Measurements from ENCODE around the gene ACOT7. TPM values are rescaled to one million over a fixed set of nuclear protein-coding genes. Genes with fewer than 3 reads are reported as not detected.
A peak's percentile ranks its signal among the peaks of the same experiment; 100 is the strongest.

The ACOT7 gene
- total RNA-seq, 2 experiments from 2014 or later, result 23.4 to 53.6 TPM

GRCh38 chr1:6272868-6273267 is 120.7 kb downstream of the ACOT7 start:
- Histone ChIP-seq H3K4me1 (ENCODE audit: insufficient read depth, low read length, poor library complexity, severe bottlenecking) (no peaks in the 10 kb centered on the region), H4K20me1 (ENCODE audit: insufficient read depth, low read length) (no peaks in the 10 kb centered on the region), H3K36me3 (ENCODE audit: insufficient read depth, low read length) (no peaks in the 10 kb centered on the region), H3K4me3 (ENCODE audit: low read depth, low read length, poor library complexity, severe bottlenecking) (no peak overlapping the region), H3K9me3 (ENCODE audit: low read length) (no peaks in the 10 kb centered on the region), H3K4me2 (ENCODE audit: low read length) (no peak overlapping the region), H3K27ac (ENCODE audit: low read depth, low read length, poor library complexity, severe bottlenecking) (no peak overlapping the region), H3K79me2 (ENCODE audit: insufficient read depth, low read depth, low read length) (no peaks in the 10 kb centered on the region), H2AFZ (ENCODE audit: low read length) (no peak overlapping the region), H3K9me2 (ENCODE audit: insufficient read depth, low read length) (no peaks in the 10 kb centered on the region)
- no TSS peak for BruUV-seq (replicated peaks)
- DNase-seq (ENCODE audit: low spot score), result no peak
- no peak for TF ChIP-seq EZH2phosphoT487 (IDR thresholded peaks at IDR 0.05; ENCODE audit: borderline replicate concordance, low read depth, low read length)
- TF ChIP-seq, protein P1, sequence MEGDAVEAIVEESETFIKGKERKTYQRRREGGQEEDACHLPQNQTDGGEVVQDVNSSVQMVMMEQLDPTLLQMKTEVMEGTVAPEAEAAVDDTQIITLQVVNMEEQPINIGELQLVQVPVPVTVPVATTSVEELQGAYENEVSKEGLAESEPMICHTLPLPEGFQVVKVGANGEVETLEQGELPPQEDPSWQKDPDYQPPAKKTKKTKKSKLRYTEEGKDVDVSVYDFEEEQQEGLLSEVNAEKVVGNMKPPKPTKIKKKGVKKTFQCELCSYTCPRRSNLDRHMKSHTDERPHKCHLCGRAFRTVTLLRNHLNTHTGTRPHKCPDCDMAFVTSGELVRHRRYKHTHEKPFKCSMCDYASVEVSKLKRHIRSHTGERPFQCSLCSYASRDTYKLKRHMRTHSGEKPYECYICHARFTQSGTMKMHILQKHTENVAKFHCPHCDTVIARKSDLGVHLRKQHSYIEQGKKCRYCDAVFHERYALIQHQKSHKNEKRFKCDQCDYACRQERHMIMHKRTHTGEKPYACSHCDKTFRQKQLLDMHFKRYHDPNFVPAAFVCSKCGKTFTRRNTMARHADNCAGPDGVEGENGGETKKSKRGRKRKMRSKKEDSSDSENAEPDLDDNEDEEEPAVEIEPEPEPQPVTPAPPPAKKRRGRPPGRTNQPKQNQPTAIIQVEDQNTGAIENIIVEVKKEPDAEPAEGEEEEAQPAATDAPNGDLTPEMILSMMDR (conservative IDR thresholded peaks at IDR 0.05; ENCODE audit: low read length), result peak; percentile 29; the same call in 1 of the 2 replicates
- CTCF ChIA-PET (ENCODE audit: unreplicated experiment), result no interaction called here
- POLR2A ChIA-PET, result no interaction called here
- intact Hi-C loops (cut with micrococcal nuclease; ENCODE audit: unreplicated experiment), result no loop called here

DNA sequence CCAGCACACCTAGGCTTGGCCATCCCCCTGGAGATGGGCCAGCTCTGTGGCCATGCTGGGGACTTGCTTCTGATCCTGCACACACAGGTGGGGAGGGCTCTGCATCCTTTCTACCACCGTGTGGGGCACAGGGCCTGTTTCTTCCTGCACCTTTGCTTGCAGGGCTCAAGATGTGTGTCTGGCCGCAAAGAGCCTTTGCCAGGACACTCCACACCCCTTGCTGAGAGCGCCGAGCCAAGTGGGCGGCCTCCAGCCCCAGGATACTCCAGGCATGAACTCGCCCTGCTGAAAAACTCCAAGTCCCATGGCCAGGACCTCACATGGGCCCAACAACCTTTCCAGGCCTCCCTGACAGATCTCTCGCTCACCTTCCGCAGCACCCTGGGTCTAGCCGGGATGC is 121.1 kb downstream of the ACOT7 start:
- CTCF ChIA-PET (ENCODE audit: unreplicated experiment), result interaction anchor here (0.5 kb wide), 1 partner anchor 373 kb away, joined by 5 read pairs; no protein-coding TSS in a partner anchor
- no peaks in the 10 kb centered on the region for H3K4me1 ChIP-seq (ENCODE audit: insufficient read depth, low read length, poor library complexity, severe bottlenecking)
- H3K9me2 ChIP-seq (ENCODE audit: insufficient read depth, low read length), result no peaks in the 10 kb centered on the region
- no peak overlapping the region for H3K4me2 ChIP-seq (ENCODE audit: low read length)
- no peaks in the 10 kb centered on the region for H4K20me1 ChIP-seq (ENCODE audit: insufficient read depth, low read length)
- H3K4me3 ChIP-seq (ENCODE audit: low read depth, low read length, poor library complexity, severe bottlenecking), result no peak overlapping the region
- no peaks in the 10 kb centered on the region for H3K9me3 ChIP-seq (ENCODE audit: low read length)
- H3K27ac ChIP-seq (ENCODE audit: low read depth, low read length, poor library complexity, severe bottlenecking), result no peak overlapping the region
- intact Hi-C loops (cut with micrococcal nuclease; ENCODE audit: unreplicated experiment), result no loop called here
- POLR2A ChIA-PET, result no interaction called here
- no peaks in the 10 kb centered on the region for H3K36me3 ChIP-seq (ENCODE audit: insufficient read depth, low read length)
- TF ChIP-seq EZH2phosphoT487 (IDR thresholded peaks at IDR 0.05; ENCODE audit: borderline replicate concordance, low read depth, low read length), result no peak
- TF ChIP-seq, protein P1 (conservative IDR thresholded peaks at IDR 0.05; ENCODE audit: low read length), result no peak
- BruUV-seq (replicated peaks), result no TSS peak
- DNase-seq (ENCODE audit: low spot score), result no peak
- H2AFZ ChIP-seq (ENCODE audit: low read length), result no peak overlapping the region
- H3K79me2 ChIP-seq (ENCODE audit: insufficient read depth, low read depth, low read length), result no peaks in the 10 kb centered on the region

- H3K4me3 ChIP-seq (ENCODE audit: low read depth, low read length, poor library complexity, severe bottlenecking), result no peak overlapping the region
- no TSS peak for BruUV-seq (replicated peaks)
- intact Hi-C loops (cut with micrococcal nuclease; ENCODE audit: unreplicated experiment), result no loop called here
- no peaks in the 10 kb centered on the region for H3K9me2 ChIP-seq (ENCODE audit: insufficient read depth, low read length)
- H3K4me1 ChIP-seq (ENCODE audit: insufficient read depth, low read length, poor library complexity, severe bottlenecking), result no peaks in the 10 kb centered on the region
- ChIA-PET CTCF (ENCODE audit: unreplicated experiment) (no interaction called here), POLR2A (no interaction called here)
- no peaks in the 10 kb centered on the region for H3K36me3 ChIP-seq (ENCODE audit: insufficient read depth, low read length)
- no peak overlapping the region for H3K27ac ChIP-seq (ENCODE audit: low read depth, low read length, poor library complexity, severe bottlenecking)
- H3K79me2 ChIP-seq (ENCODE audit: insufficient read depth, low read depth, low read length), result no peaks in the 10 kb centered on the region
- H4K20me1 ChIP-seq (ENCODE audit: insufficient read depth, low read length), result no peaks in the 10 kb centered on the region
- no peak overlapping the region for H3K4me2 ChIP-seq (ENCODE audit: low read length)
- no peak for TF ChIP-seq EZH2phosphoT487 (IDR thresholded peaks at IDR 0.05; ENCODE audit: borderline replicate concordance, low read depth, low read length)
- TF ChIP-seq, protein P1 (conservative IDR thresholded peaks at IDR 0.05; ENCODE audit: low read length), result no peak
- H2AFZ ChIP-seq (ENCODE audit: low read length), result no peak overlapping the region
- no peaks in the 10 kb centered on the region for H3K9me3 ChIP-seq (ENCODE audit: low read length)
- no peak for DNase-seq (ENCODE audit: low spot score)
These were observed 122.0 kb downstream of the ACOT7 start for GRCh38 chr1:6271554-6271953.

Measured in OCI-LY7 (cell line).